ENCODE measurements around the gene GMFB. TPM values are rescaled to one million over a fixed set of nuclear protein-coding genes. Genes with fewer than 3 reads are reported as not detected.

GMFB gene
- polyA plus RNA-seq (2011; rRNA removed) (10.0 and 29.1 TPM in 2 replicates), polyA minus RNA-seq (2011; rRNA and poly(A)+ RNA removed) (10.6 and 11.2 TPM in 2 replicates)

DNA sequence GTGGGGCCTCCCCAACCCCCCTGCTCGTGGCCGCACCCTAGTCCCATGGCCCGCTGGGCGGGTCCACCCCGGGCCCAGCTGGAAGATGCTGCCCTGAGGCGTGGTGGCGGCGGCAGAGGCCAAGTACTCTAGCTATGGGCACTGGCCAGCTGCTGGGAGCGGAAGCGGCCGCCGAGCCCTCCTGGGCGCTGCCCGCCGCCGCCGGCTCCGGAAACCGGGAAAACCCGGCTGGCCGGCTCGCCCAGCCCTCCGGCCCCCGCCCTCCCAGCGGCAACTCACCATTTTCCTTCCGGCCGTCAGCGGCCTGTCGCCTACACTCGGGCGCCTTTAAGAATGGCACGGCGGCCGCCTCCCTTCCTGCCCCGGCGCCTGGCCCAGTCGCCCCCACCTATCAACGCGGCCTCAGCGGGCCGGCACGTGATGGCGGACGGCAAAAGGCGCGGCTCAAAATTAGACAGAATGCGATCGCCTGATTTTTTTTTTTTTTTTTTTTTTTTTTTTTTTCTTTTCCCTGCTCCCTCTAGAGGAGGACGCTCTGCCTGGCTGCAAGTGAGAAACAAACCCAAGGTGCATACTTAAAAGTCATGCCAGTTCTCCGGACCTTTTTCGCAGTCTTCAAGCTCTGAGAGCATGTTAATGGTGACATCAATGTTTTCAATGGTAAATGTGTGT lies at the start of gene GMFB:
Gene GMFB (minus strand): TSS at position 335 of the 672 bp plus-strand sequence. CDS start 53 bp downstream, at position 282.
- CTCF ChIA-PET, result interaction anchor here (1.3 to 1.6 kb wide), 5 partner anchors 11 to 284 kb away, joined by 3 to 5 read pairs (median 4); no protein-coding TSS in a partner anchor
- TF ChIP-seq, protein P1, sequence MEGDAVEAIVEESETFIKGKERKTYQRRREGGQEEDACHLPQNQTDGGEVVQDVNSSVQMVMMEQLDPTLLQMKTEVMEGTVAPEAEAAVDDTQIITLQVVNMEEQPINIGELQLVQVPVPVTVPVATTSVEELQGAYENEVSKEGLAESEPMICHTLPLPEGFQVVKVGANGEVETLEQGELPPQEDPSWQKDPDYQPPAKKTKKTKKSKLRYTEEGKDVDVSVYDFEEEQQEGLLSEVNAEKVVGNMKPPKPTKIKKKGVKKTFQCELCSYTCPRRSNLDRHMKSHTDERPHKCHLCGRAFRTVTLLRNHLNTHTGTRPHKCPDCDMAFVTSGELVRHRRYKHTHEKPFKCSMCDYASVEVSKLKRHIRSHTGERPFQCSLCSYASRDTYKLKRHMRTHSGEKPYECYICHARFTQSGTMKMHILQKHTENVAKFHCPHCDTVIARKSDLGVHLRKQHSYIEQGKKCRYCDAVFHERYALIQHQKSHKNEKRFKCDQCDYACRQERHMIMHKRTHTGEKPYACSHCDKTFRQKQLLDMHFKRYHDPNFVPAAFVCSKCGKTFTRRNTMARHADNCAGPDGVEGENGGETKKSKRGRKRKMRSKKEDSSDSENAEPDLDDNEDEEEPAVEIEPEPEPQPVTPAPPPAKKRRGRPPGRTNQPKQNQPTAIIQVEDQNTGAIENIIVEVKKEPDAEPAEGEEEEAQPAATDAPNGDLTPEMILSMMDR (IDR thresholded peaks at IDR 0.05; ENCODE audit: insufficient read depth, low read depth, low read length), result peak; percentile 67
- H3K4me3 ChIP-seq (ENCODE audit: low read depth, low read length), result peak within 1 kb of the TSS; percentile 77
- DNase-seq (ENCODE audit: low read depth), result peak; percentile 57
- POLR2A ChIA-PET, result interaction anchor here (0.8 kb wide), 1 partner anchor 74 kb away, joined by 3 read pairs; no protein-coding TSS in a partner anchor
- no peaks in the 10 kb centered on the region for H3K27me3 ChIP-seq (ENCODE audit: control insufficient read depth, insufficient read depth, low read length)
- H3K36me3 ChIP-seq (ENCODE audit: control insufficient read depth, insufficient read depth, low read length), result no peaks in the 10 kb centered on the region

- DNase-seq (ENCODE audit: low read depth), result no peak
- Histone ChIP-seq H3K36me3 (ENCODE audit: control insufficient read depth, insufficient read depth, low read length) (peaks cover 2% of the 10 kb centered on the region; the same call in 1 of the 2 replicates), H3K4me3 (ENCODE audit: low read depth, low read length) (no peak overlapping the region), H3K27me3 (ENCODE audit: control insufficient read depth, insufficient read depth, low read length) (no peaks in the 10 kb centered on the region)
- ChIA-PET CTCF (no interaction called here), POLR2A (no interaction called here)
- TF ChIP-seq, protein P1 (IDR thresholded peaks at IDR 0.05; ENCODE audit: insufficient read depth, low read depth, low read length), result no peak
Measured at GRCh38 chr14:54538055-54538454, 49.3 kb upstream of the GMFB start.

- no peak overlapping the region for H3K4me3 ChIP-seq (ENCODE audit: low read depth, low read length)
- no peak for DNase-seq (ENCODE audit: low read depth)
- ChIA-PET POLR2A (no interaction called here), CTCF (no interaction called here)
- no peaks in the 10 kb centered on the region for H3K27me3 ChIP-seq (ENCODE audit: control insufficient read depth, insufficient read depth, low read length)
- H3K36me3 ChIP-seq (ENCODE audit: control insufficient read depth, insufficient read depth, low read length), result peaks cover 2% of the 10 kb centered on the region; the same call in 1 of the 2 replicates
- TF ChIP-seq, protein P1 (IDR thresholded peaks at IDR 0.05; ENCODE audit: insufficient read depth, low read depth, low read length), result no peak
Measured at GRCh38 chr14:54537651-54538050, 48.9 kb upstream of the GMFB start.

- peaks cover 2% of the 10 kb centered on the region; the same call in 1 of the 2 replicates for H3K36me3 ChIP-seq (ENCODE audit: control insufficient read depth, insufficient read depth, low read length)
- DNase-seq (ENCODE audit: low read depth), result no peak
- no peak overlapping the region for H3K4me3 ChIP-seq (ENCODE audit: low read depth, low read length)
- POLR2A ChIA-PET, result no interaction called here
- CTCF ChIA-PET, result no interaction called here
- H3K27me3 ChIP-seq (ENCODE audit: control insufficient read depth, insufficient read depth, low read length), result no peaks in the 10 kb centered on the region
- TF ChIP-seq, protein P1 (IDR thresholded peaks at IDR 0.05; ENCODE audit: insufficient read depth, low read depth, low read length), result no peak
Measured at GRCh38 chr14:54535646-54536045, 46.9 kb upstream of the GMFB start.

DNA sequence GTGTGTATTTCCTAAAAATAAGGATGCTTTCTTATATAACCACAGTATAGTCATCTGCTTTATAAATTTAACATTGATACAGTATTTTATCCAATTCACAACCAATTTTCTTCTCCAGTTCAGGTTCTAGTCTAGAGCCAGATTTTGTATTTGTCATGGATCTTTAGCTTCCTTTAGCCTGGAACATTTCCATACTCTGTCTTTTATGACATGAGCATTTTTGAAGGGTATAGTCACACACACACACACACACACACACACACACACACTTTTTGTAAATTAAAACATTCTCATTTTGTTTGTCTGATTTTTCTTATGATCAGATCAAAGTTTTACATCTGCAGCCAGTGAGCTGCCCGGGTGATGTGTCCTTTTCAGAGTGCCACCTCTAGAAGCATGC lies 46.3 kb upstream of the GMFB start:
- peaks cover 2% of the 10 kb centered on the region; the same call in 1 of the 2 replicates for H3K36me3 ChIP-seq (ENCODE audit: control insufficient read depth, insufficient read depth, low read length)
- POLR2A ChIA-PET, result no interaction called here
- TF ChIP-seq, protein P1 (IDR thresholded peaks at IDR 0.05; ENCODE audit: insufficient read depth, low read depth, low read length), result no peak
- CTCF ChIA-PET, result no interaction called here
- no peak for DNase-seq (ENCODE audit: low read depth)
- H3K27me3 ChIP-seq (ENCODE audit: control insufficient read depth, insufficient read depth, low read length), result no peaks in the 10 kb centered on the region
- H3K4me3 ChIP-seq (ENCODE audit: low read depth, low read length), result no peak overlapping the region
